HG03378 (cell line): ENCODE data around the gene LPAR1.

Source experiments
- ATAC-seq: cut with Tn5 transposase; IDR thresholded peaks from one replicate; pipeline ENCODE4 v1.9.1; 2021; ENCODE audit warnings: mild to moderate bottlenecking, moderate library complexity; ENCODE audit not compliant: unreplicated experiment

Gene LPAR1

GRCh38 chr9:110958847-110959246, 79.4 kb downstream of the LPAR1 start:
- no peak for ATAC-seq

DNA sequence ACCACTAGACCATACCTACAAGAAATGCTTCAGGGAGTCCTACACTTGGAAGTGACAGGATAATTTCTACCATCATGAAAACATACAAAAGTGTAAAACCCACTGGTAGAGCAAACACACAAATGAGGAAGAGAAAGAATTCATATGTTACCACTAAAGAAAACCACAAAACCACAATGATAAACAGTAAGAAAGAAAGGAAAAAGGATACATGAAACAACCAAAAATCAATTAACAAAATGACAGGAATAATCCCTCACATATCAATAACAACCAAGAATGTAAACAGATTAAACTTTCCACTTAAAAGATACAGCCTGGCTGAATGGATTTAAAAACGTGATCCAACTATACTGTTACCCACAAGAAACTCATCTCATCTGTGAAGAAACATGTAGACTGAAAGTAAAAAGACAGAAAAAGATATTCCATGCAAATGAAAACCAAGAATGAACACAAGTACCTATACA, 83.4 kb downstream of the LPAR1 start:
- peak; percentile 61 for ATAC-seq

GRCh38 chr9:110952540-110952859, 85.8 kb downstream of the LPAR1 start:
- ATAC-seq, result no peak

- ATAC-seq, result no peak
Measured at GRCh38 chr9:110951805-110952539, 86.3 kb downstream of the LPAR1 start.

DNA sequence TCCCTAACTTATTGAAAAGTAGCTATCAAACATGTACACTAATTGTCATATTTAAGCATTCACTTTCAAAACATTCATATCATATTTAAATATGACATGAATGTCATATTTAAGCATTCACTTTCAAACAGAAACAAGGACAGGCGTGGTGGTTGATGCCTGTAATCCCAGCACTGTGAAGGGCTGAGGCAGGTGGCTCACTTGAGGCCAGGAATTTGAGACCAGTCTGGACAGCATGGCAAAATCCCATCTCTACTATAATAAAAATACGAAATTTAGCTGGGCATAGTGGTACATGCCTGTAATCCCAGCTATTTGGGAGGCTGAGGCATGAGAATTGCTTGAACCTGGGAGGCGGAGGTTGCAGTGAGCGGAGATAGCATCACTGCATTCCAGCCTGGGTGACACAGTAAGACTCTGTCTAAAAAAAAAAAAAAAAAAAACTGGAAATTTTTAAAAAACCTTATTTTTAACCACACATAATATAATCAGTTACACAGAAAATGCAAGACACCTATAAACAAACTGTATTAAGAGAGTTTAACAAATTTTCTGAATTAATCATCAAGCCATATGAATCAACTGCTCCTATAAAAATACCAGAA, 88.1 kb downstream of the LPAR1 start:
- ATAC-seq, result no peak

DNA sequence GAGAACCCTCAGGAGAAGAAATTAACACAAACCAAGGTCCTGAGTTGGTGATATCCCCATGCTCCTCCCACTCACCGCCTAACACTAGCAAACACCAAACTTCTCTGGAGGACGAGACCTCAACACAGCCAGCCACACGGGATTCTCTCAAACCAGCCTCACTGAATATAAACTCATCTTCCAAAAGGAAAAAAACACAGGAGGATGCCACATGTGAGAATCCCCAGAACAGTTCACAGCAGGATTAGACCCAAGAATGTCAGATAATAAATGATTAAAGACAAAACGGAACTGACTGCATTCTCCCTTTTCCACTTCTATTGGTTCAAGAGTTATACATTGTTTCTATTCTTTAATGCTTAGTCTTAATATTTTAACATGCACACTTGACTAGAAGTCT, 89.2 kb downstream of the LPAR1 start:
- no peak for ATAC-seq

DNA sequence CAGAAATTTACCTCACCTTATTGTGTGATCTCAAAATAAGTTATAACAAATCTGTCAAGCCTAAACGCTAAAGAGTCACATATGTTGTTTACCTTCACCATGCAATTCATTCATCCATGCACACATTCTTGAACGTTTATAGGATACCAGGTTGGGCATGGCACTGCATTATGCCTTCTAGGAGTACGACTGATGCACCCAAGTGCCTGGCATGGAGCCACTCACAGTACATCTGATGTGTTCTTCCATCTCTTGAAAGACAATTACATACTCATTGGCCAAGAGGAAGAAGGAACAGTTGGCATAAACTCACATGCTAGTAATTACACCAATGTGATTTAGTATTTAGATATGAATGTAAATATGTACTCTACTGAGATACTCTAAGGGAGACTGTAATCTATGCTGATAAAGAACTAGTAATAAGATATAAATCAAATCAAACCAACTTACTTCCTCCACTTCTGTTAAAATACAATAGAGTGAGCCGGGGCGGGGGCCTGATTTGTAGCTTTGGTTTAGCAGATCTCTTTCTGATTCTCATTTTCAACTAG, 90.7 kb downstream of the LPAR1 start:
- ATAC-seq, result no peak

- no peak for ATAC-seq
Measured at GRCh38 chr9:110942522-110942921, 95.7 kb downstream of the LPAR1 start.

DNA sequence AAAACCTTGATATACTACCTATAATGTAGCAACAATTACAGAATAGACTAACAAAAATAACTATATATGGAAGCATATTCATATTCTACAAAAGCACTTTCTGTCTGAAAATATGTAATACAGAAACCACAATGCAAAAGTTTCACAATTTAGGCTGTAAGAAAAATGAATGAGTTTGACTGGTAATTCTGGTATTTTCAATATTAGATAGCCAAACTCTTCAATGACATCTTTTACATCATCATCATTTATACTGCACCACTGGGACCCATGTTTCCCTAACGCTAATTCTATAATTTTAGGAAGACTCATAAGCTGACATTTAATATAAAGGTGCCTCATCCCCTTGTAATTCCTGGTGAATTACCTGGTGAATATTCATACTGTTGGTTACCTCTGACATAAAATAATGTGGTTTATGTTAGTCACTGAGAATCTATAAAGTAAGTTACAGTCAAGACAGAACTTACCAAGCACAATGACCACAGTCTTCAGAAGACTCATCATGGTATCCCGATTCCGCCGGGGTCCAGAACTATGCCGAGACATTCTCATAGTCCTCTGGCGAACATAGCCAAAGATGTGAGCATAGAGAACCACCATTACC, 97.2 kb downstream of the LPAR1 start:
- no peak for ATAC-seq

- ATAC-seq, result no peak
Measured at GRCh38 chr9:110939573-110939972, 98.7 kb downstream of the LPAR1 start.

GRCh38 chr9:110939047-110939446, 99.2 kb downstream of the LPAR1 start:
- no peak for ATAC-seq

DNA sequence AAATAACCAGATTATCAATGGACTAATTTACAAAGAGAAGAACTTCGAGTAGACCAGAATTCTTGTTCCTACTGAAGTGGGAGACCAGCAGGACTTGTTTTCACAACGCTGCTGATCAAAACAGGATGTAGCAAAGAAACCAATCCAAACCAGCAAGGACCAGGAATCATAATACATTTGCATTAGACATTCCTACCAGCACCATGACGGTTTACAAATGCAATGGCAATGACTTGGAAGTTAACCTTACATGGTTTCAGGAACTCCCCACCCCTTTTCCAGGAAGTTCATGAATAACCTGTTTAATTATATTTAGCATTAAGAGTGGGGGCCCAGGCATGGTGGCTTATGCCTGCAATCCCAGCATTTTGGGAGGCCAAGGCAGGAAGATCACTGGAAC, 100.0 kb downstream of the LPAR1 start:
- ATAC-seq, result no peak

GRCh38 chr9:110936719-110937452, 101.4 kb downstream of the LPAR1 start:
- no peak for ATAC-seq

DNA sequence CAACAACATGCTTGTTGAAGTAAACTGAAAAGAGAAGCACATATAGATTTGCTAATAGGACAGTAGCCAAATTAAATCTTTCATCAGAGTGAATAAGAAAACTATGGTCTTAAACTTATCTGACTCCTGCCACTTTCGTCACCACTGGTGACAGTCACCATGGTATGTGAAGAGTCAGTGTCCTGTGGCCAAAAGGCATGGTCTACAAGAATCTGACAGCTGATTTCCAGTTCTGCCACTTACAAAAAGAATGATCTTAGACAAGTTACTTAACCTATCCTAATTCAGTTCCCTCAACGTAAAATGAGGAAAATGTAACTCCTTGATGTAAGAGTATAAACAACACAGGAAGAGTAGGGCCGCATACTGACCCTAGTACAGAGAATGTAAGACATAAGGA, 102.0 kb downstream of the LPAR1 start:
- no peak for ATAC-seq

GRCh38 chr9:110935829-110936228, 102.4 kb downstream of the LPAR1 start:
- ATAC-seq, result no peak

DNA sequence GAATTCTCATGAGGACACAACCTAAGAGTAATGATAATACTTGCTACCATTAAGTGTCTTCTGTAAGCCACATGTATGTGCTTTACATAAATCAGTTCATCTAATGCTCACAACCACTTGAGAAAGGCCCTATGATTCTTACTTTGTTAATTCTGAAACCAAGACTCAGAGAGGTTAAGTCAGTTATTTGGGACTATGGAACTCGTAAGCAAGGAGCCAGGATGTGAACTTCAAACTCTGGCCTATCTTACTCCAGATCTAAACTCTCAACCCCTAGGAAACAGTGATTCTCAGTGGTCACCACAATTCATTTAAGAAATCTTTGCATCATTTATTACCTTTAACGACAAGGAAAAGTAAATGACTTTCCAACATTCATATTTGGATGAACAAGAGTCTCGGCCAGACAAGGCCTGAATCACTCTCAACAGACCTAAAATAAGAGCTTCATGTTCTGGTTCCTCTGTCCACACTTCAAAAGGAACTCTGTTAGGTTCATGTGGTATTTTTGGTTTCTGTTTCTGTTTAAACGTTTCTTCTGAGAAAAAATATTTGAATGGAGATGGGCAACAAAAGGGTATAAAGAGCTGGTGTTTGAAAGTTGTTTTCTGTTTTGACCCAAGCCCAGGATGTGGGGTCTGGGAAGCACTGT, 104.8 kb downstream of the LPAR1 start:
- peak; percentile 69 for ATAC-seq

GRCh38 chr9:110932863-110933262, 105.4 kb downstream of the LPAR1 start:
- no peak for ATAC-seq

DNA sequence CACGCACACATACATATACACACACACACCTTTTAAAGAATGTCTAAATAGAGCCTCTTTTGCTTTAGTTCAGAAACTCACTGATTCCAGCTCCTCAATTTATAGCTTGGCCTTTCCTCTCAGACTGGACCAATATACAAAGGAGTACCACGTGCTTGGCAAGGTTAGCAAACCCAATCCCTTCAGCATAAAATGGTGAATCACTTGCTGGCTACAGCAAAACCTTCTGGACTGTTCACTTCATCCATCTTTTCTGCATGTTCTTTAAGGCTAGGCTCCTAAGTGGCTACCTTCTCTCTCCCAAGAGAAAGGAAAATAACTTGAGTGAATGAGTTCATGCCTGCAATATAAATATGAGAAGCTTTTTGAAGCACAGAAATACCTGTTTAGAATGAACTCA, 109.7 kb downstream of the LPAR1 start:
- no peak for ATAC-seq

- ATAC-seq, result no peak
Measured at GRCh38 chr9:110926828-110927487, 111.3 kb downstream of the LPAR1 start.

DNA sequence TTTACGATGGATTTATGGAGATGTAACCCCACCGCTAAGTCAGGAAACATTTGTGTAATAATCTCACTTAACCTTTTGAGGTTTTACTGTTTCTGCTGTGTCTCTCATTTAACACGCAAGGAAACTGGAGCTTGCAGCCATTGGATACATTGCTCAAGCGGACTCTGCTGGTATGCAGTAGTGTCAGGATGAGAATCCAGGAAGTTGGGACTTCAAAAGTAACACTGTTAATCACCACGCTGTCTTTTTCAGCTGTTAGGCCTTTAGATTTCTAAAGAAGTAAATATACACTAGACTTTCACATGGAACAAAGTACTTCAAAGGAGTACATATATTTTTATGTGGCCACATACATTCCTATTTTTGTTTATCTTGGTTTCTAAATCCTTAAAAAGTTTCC, 114.7 kb downstream of the LPAR1 start:
- no peak for ATAC-seq
